GM13976 (cell line): Measurements from ENCODE around the gene VAMP8.

Experiments
- DNase-seq: peaks from one replicate; pipeline ENCODE4 v3.0.0; 2012; ENCODE audit warnings: low spot score
- in situ Hi-C: fragments of 300-500 bp; cut with MboI; formaldehyde crosslinking; loops from one replicate; pipeline ENCODE4 v1.12.0; 2022; ENCODE audit warnings: low sequenced_read_pairs, mixed read lengths, inconsistent platforms; ENCODE audit not compliant: unreplicated experiment
- TF ChIP-seq, protein P1 (sequence below): IDR thresholded peaks from 2 replicates; pipeline ENCODE4 v1.5.1; 2012; ENCODE audit warnings: borderline replicate concordance, mild to moderate bottlenecking; ENCODE audit not compliant: insufficient read depth; ENCODE audit errors: extremely low read depth, missing control alignments, control extremely low read depth

The VAMP8 gene

DNA sequence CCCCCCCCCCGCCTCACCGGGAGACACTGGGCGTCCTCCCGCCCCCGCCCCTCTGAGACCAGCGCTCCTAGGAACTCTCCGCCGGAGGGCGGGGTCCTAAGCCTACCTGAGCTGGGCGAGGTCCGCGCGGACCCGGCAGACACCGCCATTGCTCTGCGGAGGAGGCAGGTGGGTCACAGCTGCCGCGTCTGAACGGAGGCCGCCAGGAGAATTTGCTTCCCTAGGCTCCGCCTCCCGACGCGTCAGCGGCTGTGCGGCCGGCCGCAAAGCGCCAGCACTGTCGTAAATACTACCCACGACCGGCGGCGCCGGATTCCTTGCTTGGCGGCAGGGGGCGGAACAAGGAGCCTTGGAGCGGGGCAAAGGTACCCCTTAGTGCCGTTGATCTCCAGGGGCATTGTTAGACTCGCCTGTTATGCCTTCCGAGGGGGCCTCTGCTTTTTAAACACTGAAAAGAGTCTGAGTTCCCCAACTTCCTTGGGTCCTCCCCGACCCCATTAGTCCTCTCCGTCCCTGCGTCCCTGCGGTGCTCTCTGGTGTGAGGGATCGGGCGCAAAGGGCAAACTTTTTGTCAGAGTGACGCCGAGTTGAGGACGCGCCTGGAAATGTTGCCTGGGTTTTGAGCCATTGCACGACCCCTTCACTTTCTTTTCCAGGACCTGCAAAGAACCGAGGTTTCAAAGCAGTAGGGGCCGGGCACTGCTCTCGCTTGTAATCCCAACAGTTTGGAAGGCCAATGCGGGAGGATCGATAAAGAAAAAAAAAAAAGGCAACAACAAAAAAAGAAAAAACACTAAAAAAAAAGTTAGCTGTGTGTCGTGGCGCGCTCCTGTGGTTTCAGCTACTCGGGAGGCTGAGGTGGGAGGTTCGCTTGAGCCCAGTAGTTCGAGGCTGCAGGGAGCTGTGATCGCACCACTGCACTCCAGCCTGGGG, 15.8 kb upstream of the VAMP8 start, which contains the start of gene GGCX:
Gene GGCX, minus strand, starts transcription at position 214 of the 933 bp plus-strand sequence. Its CDS starts 65 bp downstream, at position 149.
- TF ChIP-seq, protein P1, sequence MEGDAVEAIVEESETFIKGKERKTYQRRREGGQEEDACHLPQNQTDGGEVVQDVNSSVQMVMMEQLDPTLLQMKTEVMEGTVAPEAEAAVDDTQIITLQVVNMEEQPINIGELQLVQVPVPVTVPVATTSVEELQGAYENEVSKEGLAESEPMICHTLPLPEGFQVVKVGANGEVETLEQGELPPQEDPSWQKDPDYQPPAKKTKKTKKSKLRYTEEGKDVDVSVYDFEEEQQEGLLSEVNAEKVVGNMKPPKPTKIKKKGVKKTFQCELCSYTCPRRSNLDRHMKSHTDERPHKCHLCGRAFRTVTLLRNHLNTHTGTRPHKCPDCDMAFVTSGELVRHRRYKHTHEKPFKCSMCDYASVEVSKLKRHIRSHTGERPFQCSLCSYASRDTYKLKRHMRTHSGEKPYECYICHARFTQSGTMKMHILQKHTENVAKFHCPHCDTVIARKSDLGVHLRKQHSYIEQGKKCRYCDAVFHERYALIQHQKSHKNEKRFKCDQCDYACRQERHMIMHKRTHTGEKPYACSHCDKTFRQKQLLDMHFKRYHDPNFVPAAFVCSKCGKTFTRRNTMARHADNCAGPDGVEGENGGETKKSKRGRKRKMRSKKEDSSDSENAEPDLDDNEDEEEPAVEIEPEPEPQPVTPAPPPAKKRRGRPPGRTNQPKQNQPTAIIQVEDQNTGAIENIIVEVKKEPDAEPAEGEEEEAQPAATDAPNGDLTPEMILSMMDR: no peak
- in situ Hi-C loops: no loop called here
- DNase-seq: peak; percentile 96

DNA sequence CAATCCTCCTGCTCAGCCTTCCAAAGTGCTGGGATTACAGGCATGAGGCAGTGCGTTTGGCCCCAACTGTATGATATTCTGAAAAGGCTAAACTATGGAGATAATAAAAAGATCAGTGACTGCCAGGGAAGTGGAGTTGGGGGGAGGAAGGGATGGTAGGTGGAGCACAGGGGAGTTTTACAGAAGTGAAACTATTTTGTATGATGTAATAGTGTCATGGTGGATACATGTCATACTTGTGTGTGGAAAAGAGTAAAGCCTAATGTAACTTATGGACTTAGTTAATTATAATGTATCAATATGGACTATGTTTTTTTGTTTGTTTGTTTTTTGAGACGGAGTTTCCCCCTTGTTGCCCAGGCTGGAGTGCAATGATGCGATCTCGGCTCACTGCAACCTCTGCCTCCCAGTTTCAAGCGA, 13.2 kb upstream of the VAMP8 start:
- TF ChIP-seq, protein P1: no peak
- peak; percentile 58 for DNase-seq
- in situ Hi-C loops: no loop called here

DNA sequence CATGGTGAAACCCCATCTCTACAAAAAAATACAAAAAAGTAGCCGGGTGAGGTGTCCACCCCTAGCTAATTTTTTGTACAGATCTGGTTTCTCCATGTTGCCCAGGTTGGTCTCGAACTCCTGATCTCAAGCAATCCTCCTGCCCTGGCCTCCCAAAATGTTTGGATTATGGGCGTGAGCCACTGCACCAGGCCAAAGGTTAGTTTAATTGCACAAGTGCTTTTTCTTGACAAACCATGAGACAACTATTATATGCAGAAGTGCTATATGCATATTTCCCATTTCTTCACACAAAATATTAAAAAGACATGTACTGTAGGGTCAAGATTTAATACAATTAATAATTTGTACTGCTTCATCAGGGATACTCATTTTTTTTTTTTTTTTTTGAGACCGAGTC, 11.1 kb upstream of the VAMP8 start:
- in situ Hi-C loops: no loop called here
- DNase-seq: no peak
- TF ChIP-seq, protein P1: no peak

DNA sequence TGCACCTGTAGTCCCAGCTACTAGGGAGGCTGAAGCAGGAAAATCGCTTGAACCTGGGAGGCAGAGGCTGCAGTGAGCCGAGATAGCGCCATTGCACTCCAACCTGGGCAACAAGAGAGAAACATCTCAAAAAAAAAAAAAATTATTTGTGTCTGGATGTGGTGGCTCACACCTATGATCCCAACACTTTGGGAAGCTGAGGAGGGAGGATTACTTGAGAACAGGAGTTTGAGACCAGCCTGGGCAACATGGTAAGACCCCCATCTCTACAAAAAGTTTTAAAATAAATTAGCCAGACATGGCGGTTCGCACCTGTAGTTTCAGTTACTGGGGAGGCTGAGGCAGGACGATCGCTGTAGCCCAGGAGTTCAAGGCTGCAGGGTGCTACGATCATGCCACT, 1.6 kb upstream of the VAMP8 start:
- TF ChIP-seq, protein P1: no peak
- no peak for DNase-seq
- in situ Hi-C loops: no loop called here

DNA sequence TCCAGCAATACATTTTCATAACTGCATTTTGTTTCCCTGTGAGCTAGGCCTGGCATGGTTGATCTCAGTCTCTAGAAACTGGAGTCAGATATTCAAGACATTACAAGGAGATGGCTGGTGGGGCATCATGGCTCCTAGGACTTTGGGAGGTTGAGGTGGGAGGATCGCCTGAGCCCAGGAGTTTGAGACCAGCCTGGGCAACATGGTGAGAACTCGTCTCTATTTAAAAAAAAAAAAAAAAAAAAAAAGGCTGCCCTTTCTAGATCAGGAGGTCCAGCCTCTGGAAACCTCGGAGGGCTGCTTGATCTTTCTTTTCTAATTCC, 362 bp upstream of the VAMP8 start:
- TF ChIP-seq, protein P1: no peak
- in situ Hi-C loops: no loop called here
- DNase-seq: no peak

DNA sequence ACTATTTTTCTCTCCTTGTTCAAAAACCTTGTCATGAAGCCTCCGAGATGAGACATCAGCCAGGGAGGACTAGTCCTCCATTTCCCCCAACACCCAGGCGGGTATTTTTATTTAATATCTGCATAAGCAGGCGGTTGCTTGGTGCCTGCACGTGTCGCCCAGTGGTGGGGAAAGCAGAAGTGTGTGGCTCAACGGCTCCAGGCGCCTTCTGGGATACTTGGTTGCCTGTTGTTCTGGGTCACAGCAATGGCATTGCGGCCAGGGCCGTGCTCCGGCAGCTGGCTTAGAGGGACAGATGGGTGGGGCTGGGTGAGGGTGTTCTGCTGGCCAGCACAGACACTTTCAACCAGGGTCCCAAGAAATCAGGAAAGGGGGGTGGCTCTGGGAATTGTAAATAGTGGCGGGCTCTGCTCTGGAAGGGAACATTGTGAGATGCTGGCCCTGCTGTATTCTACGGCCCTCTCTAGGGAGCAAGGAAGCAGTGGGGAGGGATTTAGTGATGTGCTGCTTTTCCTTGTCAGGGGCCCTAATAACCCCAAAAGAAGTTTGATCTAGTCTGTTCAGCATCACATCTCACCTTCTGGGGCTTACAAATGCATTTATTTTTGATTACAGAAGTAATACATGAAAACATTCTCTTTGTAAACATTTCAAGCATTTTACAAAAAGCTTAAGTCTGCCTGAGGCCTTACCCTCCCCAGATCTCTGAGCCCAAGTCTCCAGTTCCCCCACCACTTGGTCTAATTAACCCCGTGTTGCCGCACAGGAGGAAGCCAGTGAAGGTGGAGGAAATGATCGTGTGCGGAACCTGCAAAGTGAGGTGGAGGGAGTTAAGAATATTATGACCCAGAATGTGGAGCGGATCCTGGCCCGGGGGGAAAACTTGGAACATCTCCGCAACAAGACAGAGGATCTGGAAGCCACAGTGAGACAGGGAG, 1.1 kb downstream of the VAMP8 start:
- in situ Hi-C loops: no loop called here
- peak; percentile 64 for DNase-seq
- TF ChIP-seq, protein P1: no peak
